IPS DF 6.9 (cell line): ENCODE measurements around the gene RASL10A.

ENCODE experiments used
- DNase-seq: peaks from one replicate; pipeline ENCODE4 v3.0.0-alpha.2; 2013; ENCODE audit warnings: low read depth, low spot score
- H3K27ac ChIP-seq: one replicate; pipeline ENCODE4 v1.5.1; 2013; ENCODE audit warnings: low read length, control low read depth
- H3K27me3 ChIP-seq: 2 replicates; pipeline ENCODE4 v1.6.1; 2013; ENCODE audit warnings: mild to moderate bottlenecking, low read length; ENCODE audit not compliant: control insufficient read depth, insufficient read depth
- H3K36me3 ChIP-seq: 2 replicates; pipeline ENCODE4 v1.6.1; 2013; ENCODE audit warnings: low read length; ENCODE audit not compliant: control insufficient read depth, insufficient read depth
- H3K4me1 ChIP-seq: 2 replicates; pipeline ENCODE4 v1.6.1; 2013; ENCODE audit warnings: low read length; ENCODE audit not compliant: control insufficient read depth, insufficient read depth
- H3K4me3 ChIP-seq: 2 replicates; pipeline ENCODE4 v1.5.1; 2013; ENCODE audit warnings: mild to moderate bottlenecking, low read length
- H3K9me3 ChIP-seq: 2 replicates; pipeline ENCODE4 v1.6.1; 2013; ENCODE audit warnings: low read length, inconsistent platforms; ENCODE audit not compliant: control insufficient read depth, insufficient read depth
- WGBS: extraction: QIAGEN DNeasy Blood & Tissue Kit; methylation state at CpG from one replicate; pipeline ENCODE4 v1.1.7; 2013; ENCODE audit warnings: mixed read lengths, missing lambda C conversion rate; ENCODE audit not compliant: insufficient read length, insufficient coverage; 5-methylcytosine and 5-hydroxymethylcytosine counted together

The RASL10A gene

DNA sequence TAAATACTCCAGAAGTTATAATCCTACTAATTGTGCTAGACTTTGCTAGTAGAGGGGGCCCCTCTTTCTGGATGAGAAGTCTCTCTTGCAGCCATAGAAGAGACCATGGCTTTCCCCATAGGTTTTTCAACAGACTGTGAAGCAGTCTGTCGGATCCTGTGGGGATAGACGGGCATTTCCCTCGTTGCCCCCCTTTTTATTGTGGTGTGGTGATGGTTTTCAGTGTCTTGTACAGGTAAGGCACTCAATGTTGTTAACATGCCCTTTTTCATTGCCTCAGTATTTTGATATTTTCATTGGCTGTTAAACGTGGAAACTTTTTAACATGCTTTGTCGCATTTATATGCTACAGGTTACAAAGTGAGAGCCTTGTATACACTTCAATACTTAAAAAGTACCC is 25.4 kb downstream of the RASL10A start:
- WGBS = no CpG with 5 or more reads among the region's 5 CpGs
- peaks cover 38% of the 10 kb centered on the region for H3K36me3 ChIP-seq

DNA sequence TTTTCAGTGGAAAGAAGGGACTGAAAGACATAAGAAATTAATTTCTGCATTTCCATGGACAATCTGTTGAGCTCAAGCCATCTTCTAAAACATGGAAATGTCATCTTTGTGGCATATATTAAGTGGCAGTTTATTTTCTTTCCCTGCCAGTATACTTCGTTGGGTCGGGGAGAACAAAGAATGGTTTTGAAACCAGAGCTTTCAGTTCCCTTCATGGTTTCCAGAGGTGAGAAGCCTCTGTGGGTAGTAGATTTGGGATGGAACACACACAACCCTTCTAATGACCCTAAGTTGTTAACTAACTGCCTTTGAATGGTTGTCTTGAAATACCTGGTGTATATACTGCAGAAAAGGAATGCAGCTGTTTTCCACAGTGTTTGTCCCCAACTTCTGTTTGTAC is 26.7 kb downstream of the RASL10A start:
- no peak for DNase-seq
- H3K9me3 ChIP-seq = no peaks in the 10 kb centered on the region
- no peak overlapping the region for H3K4me3 ChIP-seq
- no peak overlapping the region for H3K27ac ChIP-seq
- no CpG with 5 or more reads among the region's 2 CpGs for WGBS
- no peaks in the 10 kb centered on the region for H3K27me3 ChIP-seq
- H3K4me1 ChIP-seq = no peaks in the 10 kb centered on the region
- H3K36me3 ChIP-seq = peaks cover 47% of the 10 kb centered on the region

More for the DNA sequence above, 25.4 kb downstream of the RASL10A start:
- H3K27me3 ChIP-seq = no peaks in the 10 kb centered on the region
- DNase-seq = no peak
- no peaks in the 10 kb centered on the region for H3K9me3 ChIP-seq
- H3K27ac ChIP-seq = no peak overlapping the region
- no peaks in the 10 kb centered on the region for H3K4me1 ChIP-seq
- no peak overlapping the region for H3K4me3 ChIP-seq

DNA sequence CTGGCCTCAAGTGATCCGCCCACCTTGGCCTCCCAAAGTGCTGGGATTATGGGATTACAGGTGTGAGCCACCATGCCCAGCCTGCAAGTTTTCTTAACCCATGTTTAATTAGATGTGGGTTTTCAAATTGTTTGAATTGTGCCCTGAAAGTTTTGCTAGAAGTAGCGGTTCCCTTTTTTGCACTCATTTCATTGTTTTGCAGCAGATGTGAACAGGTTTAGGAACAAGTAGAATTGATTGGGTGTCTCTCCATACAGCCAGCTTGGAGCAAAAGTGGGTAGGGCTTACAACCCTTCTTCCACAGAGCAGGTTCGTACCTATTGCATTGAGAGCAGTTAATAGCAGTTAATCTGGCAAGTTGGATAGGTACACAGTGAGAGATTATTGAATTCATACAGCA is 31.3 kb downstream of the RASL10A start:
- Histone ChIP-seq H3K36me3 (peaks cover 41% of the 10 kb centered on the region), H3K27ac (no peak overlapping the region), H3K9me3 (no peaks in the 10 kb centered on the region), H3K4me1 (no peaks in the 10 kb centered on the region), H3K27me3 (no peaks in the 10 kb centered on the region), H3K4me3 (no peak overlapping the region)
- DNase-seq = no peak
- WGBS = no CpG with 5 or more reads among the region's 3 CpGs

DNA sequence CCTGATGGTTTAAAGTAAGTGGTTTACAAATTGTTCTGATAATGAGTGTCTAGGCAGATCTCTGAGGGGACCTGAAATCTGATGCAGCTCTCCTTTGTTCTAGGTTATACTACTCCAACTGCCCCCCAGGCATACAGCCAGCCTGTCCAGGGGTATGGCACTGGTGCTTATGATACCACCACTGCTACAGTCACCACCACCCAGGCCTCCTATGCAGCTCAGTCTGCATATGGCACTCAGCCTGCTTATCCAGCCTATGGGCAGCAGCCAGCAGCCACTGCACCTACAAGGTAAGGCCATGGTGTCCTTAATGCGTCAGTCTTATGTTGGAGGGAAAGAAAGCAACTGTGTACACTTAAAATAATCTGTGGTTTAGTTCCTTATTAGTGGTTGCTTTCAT is 37.6 kb downstream of the RASL10A start:
- H3K27ac ChIP-seq = no peak overlapping the region
- WGBS = no CpG with 5 or more reads among the region's 1 CpG
- no peak for DNase-seq

DNA sequence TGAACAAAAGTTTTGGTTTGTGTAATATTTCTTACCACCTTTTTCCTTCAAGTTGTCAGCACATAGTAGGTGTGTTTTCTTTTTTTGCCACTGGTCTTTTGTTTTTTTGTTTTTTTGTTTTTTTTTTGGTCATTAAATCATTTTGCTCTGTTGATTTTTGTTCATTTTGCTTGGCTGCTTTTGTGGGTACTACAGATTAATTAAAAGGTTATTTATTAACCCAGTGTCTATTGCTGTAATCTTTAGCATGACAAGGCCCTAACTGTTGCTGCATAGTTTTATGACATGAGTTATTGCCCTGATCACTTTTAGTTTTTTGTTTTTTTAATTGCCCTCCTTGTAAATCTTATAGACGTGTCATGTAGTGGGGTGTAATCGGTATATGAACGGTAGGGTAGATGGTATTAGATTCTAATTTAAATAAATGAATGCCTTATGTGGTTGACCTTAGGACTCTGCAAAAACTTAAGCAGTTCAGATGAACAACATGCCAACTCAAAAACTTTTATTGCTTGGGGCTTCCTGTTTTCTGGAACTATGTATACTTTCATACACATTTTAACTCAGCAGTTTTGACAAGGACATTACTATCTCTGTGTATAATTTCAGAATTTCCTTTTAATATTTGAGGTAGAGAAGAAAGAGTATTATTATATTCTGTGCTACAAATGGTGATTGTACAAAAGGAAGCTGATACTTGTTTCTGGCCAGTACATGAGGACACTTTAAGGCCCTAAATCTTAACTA is 39.5 kb downstream of the RASL10A start:
- WGBS = 100% methylated on average over 3 of the region's 3 CpGs
- Histone ChIP-seq H3K9me3 (no peaks in the 10 kb centered on the region), H3K4me3 (no peak overlapping the region), H3K27me3 (no peaks in the 10 kb centered on the region), H3K36me3 (peaks cover 38% of the 10 kb centered on the region; the same call in 1 of the 2 replicates), H3K27ac (no peak overlapping the region), H3K4me1 (no peaks in the 10 kb centered on the region)
- DNase-seq = no peak

More for the DNA sequence above, 37.6 kb downstream of the RASL10A start:
- Histone ChIP-seq H3K27me3 (no peaks in the 10 kb centered on the region), H3K9me3 (no peaks in the 10 kb centered on the region), H3K36me3 (peaks cover 41% of the 10 kb centered on the region; the same call in 1 of the 2 replicates), H3K4me3 (no peak overlapping the region), H3K4me1 (no peaks in the 10 kb centered on the region)

DNA sequence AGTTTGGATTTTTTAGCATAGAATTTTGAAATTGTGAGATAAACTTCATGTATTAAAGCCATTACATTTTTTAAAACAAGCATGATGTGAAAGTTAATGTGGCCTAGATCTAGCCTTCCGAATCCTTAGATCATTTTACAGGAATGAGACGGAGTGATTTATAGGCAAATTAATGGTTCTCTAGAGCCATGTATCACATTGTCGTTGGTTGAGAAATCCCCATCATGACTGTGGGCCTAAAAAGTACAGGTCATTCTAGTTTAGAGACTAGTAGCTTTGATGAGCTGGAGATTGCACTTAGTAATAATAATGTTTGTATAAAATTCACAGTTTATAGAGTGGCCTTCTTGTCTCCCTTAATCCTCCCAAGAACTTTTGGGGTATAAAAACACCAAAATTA is 40.3 kb downstream of the RASL10A start:
- Histone ChIP-seq H3K36me3 (peaks cover 38% of the 10 kb centered on the region; the same call in 1 of the 2 replicates), H3K27me3 (no peaks in the 10 kb centered on the region), H3K9me3 (no peaks in the 10 kb centered on the region), H3K4me1 (no peaks in the 10 kb centered on the region), H3K27ac (no peak overlapping the region), H3K4me3 (no peak overlapping the region)
- WGBS = no CpG with 5 or more reads among the region's 3 CpGs
- no peak for DNase-seq

DNA sequence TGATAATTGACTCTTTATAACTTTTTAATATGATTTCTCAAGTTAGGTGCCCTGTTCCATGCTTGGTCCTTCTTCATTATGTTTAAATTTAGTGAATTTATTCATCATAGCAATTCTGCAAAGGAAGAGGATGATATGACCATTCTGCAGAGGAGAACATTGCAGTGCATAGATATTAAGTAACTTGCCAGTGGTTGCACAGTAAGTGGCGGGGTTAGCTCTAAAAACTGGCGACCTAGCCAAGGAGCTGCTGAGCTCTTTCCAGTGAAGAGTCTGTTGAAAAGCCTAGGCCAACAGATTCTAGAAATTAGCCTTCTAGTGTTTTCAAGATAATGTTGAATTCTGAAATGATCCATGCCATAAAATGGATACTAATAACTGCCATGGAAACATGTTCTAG is 42.9 kb downstream of the RASL10A start:
- no peak overlapping the region for H3K4me3 ChIP-seq
- no CpG with 5 or more reads among the region's 2 CpGs for WGBS
- no peak for DNase-seq
- H3K36me3 ChIP-seq = peaks cover 20% of the 10 kb centered on the region; the same call in 1 of the 2 replicates
- H3K27me3 ChIP-seq = no peaks in the 10 kb centered on the region
- no peaks in the 10 kb centered on the region for H3K9me3 ChIP-seq
- H3K4me1 ChIP-seq = no peaks in the 10 kb centered on the region
- H3K27ac ChIP-seq = no peak overlapping the region

DNA sequence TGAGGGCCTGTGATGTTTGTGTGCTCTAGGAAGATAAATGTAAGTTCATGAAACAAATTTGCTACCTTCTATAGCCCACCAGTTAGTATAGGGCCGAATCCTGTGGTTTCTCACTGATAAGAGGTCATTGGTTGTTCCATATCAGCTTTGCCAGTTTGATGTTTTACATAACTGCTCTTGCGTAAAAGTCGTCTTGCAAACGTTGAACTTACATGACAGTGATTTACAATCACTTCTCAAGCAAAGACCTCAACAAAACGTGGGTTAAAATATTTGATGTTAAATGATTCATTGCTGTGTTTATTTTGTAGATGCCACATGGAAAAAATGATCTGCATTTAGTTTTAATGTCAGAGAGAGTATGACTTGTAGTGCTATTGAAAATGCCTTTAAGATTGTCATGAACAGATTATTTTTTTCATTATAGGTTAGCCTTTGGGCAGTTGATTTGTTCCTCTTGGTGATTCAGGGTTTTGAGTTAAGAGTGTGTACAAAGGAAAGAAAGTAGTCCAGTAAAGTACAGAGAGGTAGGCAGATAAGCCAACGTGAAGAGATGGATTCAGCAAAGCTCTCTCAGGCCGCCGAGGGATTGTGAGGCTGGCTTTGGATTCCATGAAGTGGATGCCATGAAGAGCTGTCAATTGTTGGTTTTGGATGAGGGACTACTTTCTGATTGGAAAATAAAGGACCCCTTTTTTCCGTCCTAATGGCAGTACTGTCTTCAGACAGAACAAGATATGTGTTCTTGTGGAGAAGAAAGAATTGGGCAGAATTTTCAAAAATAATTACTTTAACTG is 44.8 kb downstream of the RASL10A start:
- no CpG with 5 or more reads among the region's 9 CpGs for WGBS

DNA sequence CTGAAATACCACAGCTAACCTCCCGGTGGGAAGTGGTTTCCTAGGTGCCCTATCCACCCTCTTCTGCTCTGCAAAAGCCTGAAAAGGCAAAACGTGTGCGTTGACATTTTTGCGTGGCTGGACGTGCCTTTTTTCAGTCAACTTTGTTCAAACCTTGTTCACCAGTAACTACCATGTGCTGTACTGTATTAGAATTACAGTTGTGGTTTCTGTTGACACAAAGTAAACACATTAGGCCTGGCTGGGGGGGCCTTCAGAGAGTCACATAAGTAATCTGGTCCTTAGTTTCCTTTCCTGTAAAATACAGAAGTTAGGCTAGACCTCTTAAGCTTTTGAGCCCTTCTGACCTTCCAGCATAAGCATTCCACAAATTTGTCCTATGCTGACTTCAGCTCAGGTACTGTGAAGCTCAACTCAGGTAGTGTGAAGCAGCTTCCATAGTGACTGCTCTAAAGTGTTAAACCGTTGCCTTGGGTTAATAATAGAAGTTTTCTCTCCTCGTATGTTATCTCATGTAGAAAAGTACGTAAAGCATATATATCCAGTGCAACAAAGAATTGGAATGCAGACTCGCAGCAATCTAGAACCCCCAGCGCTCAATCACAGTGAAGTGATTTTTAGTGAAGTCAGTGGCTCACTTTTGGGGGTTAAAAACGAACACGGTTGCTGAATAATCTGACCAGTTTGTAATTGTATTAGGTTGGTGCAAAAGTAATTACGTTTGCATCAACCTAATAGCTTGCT is 45.6 kb downstream of the RASL10A start:
- peaks cover 15% of the 10 kb centered on the region for H3K36me3 ChIP-seq
- H3K4me3 ChIP-seq = peak overlapping the region; percentile 90; the same call in 1 of the 2 replicates
- H3K4me1 ChIP-seq = no peaks in the 10 kb centered on the region
- H3K27ac ChIP-seq = no peak overlapping the region
- DNase-seq = no peak
- no peaks in the 10 kb centered on the region for H3K9me3 ChIP-seq
- WGBS = no CpG with 5 or more reads among the region's 13 CpGs
- no peaks in the 10 kb centered on the region for H3K27me3 ChIP-seq

More for the DNA sequence above, 44.8 kb downstream of the RASL10A start:
- Histone ChIP-seq H3K36me3 (peaks cover 15% of the 10 kb centered on the region; the same call in 1 of the 2 replicates), H3K27ac (no peak overlapping the region), H3K27me3 (no peaks in the 10 kb centered on the region), H3K4me3 (no peak overlapping the region), H3K9me3 (no peaks in the 10 kb centered on the region), H3K4me1 (no peaks in the 10 kb centered on the region)
- DNase-seq = no peak

DNA sequence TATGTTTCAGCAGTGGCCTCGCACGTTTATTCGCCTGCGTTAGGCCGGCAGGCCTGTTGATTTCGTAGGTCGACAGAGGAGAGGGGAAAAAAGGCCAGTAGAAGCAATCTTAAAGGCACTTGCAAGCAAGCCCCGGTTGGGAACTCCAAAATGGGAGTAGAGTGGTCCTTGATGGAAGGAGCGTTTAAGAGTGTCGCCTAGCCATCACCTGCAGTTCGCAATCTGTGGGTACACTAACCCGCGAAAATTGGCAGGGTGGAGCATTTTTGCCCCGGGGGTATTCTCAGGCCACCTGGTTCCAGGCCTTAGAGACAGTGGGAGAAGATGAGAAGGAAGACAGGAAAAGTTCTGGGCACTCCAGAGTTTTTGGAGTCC is 46.3 kb downstream of the RASL10A start:
- no peaks in the 10 kb centered on the region for H3K9me3 ChIP-seq
- no peaks in the 10 kb centered on the region for H3K27me3 ChIP-seq
- no CpG with 5 or more reads among the region's 14 CpGs for WGBS
- no peak for DNase-seq
- H3K36me3 ChIP-seq = peaks cover 12% of the 10 kb centered on the region
- no peaks in the 10 kb centered on the region for H3K4me1 ChIP-seq
- H3K27ac ChIP-seq = no peak overlapping the region
- peak overlapping the region; percentile 90; the same call in 1 of the 2 replicates for H3K4me3 ChIP-seq
